ENCODE data around the gene LDB2.

LDB2 gene

DNA sequence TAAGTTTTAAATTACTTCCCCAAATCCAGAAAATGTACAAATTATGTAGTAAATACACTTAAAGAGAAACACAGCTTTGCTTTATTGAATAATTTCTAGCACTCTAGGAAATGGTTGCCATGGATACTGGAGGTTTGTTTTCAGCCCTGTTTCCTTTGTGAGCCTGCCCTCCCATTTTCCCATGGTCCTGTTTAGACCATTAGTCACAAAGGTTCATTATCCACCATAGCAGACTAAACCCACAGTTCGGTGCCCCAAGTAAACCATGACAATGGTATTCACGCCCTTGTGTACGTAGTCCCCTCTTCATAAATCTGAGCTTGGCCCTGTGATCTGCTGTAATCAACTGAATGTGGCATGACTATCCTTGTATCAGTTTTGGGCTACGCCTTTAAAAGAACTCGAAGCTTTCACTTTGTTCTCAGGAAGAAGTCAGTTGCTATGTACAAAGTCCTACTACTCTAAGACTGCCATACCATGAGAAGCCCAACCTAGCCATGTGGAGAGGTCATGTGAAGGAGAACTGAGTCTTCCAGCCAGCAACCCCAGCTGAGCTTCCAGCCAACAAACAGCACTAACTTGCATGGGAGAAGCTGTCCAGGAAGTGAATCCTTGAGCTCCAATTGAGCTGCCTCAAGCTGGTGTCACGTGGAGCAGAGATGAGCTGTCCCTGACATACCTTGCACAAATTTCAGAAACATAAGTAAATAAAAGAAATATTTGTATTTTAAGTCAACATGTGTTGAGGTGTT is 300.4 kb downstream of the LDB2 start:
- no peak overlapping the region for H3K27ac ChIP-seq (ENCODE audit: low read length)
- H3K9me3 ChIP-seq (ENCODE audit: insufficient read depth, low read depth, low read length) = no peaks in the 10 kb centered on the region

DNA sequence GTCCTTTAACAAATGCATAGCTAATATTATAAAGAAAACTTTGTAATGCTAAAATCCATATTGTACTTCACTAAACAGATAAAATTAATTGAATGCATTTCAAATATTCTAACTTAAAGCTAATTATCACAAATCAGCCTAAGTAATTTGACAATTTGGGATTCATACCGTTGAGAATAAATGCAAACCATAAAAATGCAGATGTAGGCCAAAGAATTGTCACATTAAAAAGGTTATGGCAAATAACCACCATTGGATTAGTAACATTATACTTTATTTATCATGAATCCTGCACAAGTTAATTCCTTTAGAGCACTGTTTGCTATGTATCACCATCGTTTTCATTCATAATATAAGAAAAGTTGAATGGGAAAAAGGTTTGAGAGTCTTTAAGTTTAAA is 301.0 kb downstream of the LDB2 start:
- no peak overlapping the region for H3K9ac ChIP-seq (ENCODE audit: low read depth, low read length)
- no peaks in the 10 kb centered on the region for H3K27me3 ChIP-seq (ENCODE audit: insufficient read depth, low read length)
- H3K9me3 ChIP-seq (ENCODE audit: insufficient read depth, low read depth, low read length) = no peaks in the 10 kb centered on the region
- H3K4me1 ChIP-seq (ENCODE audit: insufficient read depth, low read length) = peaks cover 11% of the 10 kb centered on the region; the same call in 1 of the 2 replicates
- no peaks in the 10 kb centered on the region for H3K36me3 ChIP-seq (ENCODE audit: insufficient read depth, low read depth, low read length)
- no peak overlapping the region for H3K4me3 ChIP-seq (ENCODE audit: low read length)
- H3K27ac ChIP-seq (ENCODE audit: low read length) = no peak overlapping the region

More for the DNA sequence above, 300.4 kb downstream of the LDB2 start:
- Histone ChIP-seq H3K27me3 (ENCODE audit: insufficient read depth, low read length) (no peaks in the 10 kb centered on the region), H3K36me3 (ENCODE audit: insufficient read depth, low read depth, low read length) (no peaks in the 10 kb centered on the region), H3K9ac (ENCODE audit: low read depth, low read length) (no peak overlapping the region), H3K4me1 (ENCODE audit: insufficient read depth, low read length) (peaks cover 11% of the 10 kb centered on the region; the same call in 1 of the 2 replicates), H3K4me3 (ENCODE audit: low read length) (no peak overlapping the region)

DNA sequence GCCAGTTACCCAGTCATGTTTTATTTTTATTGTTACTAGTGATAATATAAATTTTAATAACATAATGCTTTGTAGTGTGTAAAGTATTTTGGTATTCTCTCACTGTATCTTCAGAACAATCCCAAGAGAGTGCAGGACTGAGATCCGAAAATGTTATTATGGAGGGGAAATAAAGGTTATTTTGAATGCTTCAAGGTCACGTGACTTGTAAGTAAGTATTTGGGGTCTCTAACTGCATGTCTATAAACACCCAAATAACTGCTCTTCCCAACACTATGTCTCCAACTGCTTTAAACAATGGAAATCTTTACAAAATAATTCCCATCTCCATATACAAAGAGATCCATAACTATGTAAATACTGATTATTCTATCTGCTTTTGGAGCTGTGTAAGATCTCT is 302.2 kb downstream of the LDB2 start:
- Histone ChIP-seq H3K9me3 (ENCODE audit: insufficient read depth, low read depth, low read length) (no peaks in the 10 kb centered on the region), H3K4me1 (ENCODE audit: insufficient read depth, low read length) (peaks cover 16% of the 10 kb centered on the region), H3K4me3 (ENCODE audit: low read length) (no peak overlapping the region), H3K27me3 (ENCODE audit: insufficient read depth, low read length) (no peaks in the 10 kb centered on the region), H3K27ac (ENCODE audit: low read length) (no peak overlapping the region), H3K36me3 (ENCODE audit: insufficient read depth, low read depth, low read length) (no peaks in the 10 kb centered on the region), H3K9ac (ENCODE audit: low read depth, low read length) (no peak overlapping the region)

DNA sequence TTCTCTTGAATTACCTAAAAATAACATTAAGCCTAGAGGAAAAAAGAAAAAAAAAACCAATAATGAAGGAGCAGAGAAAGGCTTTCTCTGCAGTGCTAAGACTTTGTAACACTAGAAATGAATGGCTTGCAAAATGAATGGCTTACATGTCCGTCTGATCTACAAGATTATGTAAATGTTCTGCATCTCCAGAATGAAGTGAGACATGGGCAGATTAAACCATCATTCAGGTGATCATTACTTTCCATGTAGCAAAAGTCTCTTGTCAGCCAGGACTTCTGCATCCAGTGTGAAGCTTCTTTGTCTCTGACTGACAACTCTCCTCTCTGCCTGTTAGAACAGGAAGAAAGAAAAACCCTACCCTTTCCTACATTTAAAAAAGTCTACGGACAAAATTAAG is 304.3 kb downstream of the LDB2 start:
- Histone ChIP-seq H3K4me3 (ENCODE audit: low read length) (no peak overlapping the region), H3K27ac (ENCODE audit: low read length) (no peak overlapping the region), H3K9ac (ENCODE audit: low read depth, low read length) (no peak overlapping the region), H3K9me3 (ENCODE audit: insufficient read depth, low read depth, low read length) (no peaks in the 10 kb centered on the region), H3K27me3 (ENCODE audit: insufficient read depth, low read length) (no peaks in the 10 kb centered on the region), H3K36me3 (ENCODE audit: insufficient read depth, low read depth, low read length) (no peaks in the 10 kb centered on the region), H3K4me1 (ENCODE audit: insufficient read depth, low read length) (peaks cover 16% of the 10 kb centered on the region)

DNA sequence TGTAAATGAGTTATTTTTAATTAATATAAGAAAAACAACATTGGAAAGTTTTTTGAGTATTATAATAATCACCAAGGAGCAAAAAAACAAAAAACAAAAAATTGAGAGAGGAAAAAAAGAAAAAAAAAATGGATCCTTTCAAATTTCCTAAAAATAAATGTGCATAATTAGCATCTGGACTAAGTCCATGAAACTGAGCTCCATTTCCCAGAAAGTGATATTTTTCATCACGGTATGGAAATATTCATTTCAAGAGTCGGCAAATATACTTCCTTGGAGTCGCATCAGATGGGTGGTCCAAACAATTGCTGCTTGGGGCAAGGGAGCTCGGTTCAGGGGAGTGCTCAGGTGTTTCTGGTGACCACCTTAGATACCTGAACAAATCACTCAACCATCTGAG is 305.1 kb downstream of the LDB2 start:
- H3K4me3 ChIP-seq (ENCODE audit: low read length) = no peak overlapping the region

DNA sequence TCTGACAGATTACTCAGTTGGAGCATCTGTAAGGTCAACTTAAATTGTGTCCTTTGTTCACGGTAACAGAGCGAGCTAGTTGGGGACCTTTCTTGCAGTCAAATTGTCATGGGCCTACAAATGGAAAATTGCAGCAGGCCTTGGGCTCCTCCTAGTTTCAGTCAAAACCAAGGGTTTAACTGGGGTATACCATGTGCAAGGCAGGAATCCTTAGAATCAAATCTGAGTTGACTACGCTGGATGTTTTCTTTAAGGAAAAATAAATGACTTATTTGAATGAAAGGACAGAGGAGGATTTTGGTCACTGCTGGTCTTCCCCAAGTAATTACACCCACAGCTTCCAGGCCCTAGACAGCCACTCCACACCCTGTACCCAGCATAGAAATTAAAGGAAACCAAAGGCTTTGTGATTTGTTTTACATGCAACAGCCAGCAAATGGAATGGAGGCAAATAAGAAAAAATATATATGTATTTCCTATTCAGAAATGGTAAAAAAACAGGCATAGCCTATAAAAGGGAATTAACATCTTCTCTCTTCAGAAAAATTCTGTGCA is 307.1 kb downstream of the LDB2 start:
- Histone ChIP-seq H3K27me3 (ENCODE audit: insufficient read depth, low read length) (no peaks in the 10 kb centered on the region), H3K27ac (ENCODE audit: low read length) (no peak overlapping the region), H3K9ac (ENCODE audit: low read depth, low read length) (no peak overlapping the region), H3K36me3 (ENCODE audit: insufficient read depth, low read depth, low read length) (peaks cover 4% of the 10 kb centered on the region; the same call in 1 of the 2 replicates), H3K9me3 (ENCODE audit: insufficient read depth, low read depth, low read length) (no peaks in the 10 kb centered on the region), H3K4me3 (ENCODE audit: low read length) (no peak overlapping the region), H3K4me1 (ENCODE audit: insufficient read depth, low read length) (peaks cover 10% of the 10 kb centered on the region)

More for the DNA sequence above, 305.1 kb downstream of the LDB2 start:
- Histone ChIP-seq H3K4me1 (ENCODE audit: insufficient read depth, low read length) (peaks cover 16% of the 10 kb centered on the region), H3K9me3 (ENCODE audit: insufficient read depth, low read depth, low read length) (no peaks in the 10 kb centered on the region), H3K27me3 (ENCODE audit: insufficient read depth, low read length) (no peaks in the 10 kb centered on the region), H3K27ac (ENCODE audit: low read length) (no peak overlapping the region), H3K9ac (ENCODE audit: low read depth, low read length) (no peak overlapping the region), H3K36me3 (ENCODE audit: insufficient read depth, low read depth, low read length) (no peaks in the 10 kb centered on the region)

DNA sequence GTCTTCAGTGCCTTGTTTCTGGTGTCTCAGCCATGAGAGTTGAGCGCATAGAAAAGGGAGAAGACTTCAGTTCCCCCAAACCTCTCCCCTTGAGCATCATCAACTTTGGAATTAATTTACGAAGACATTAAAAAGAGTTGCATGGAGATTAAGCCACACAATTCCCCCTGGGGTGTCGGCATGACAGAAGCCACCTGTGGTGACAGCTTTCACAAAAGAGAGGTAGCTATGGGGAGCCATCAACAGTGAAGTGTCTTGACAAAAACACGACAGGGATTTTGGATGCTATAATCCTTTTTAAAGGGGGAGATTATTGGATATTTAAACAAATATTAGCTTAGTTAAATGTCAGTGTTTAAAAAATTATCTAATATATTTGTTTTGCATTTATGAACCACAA is 307.6 kb downstream of the LDB2 start:
- H3K27ac ChIP-seq (ENCODE audit: low read length) = no peak overlapping the region
- H3K36me3 ChIP-seq (ENCODE audit: insufficient read depth, low read depth, low read length) = peaks cover 4% of the 10 kb centered on the region; the same call in 1 of the 2 replicates
- H3K9ac ChIP-seq (ENCODE audit: low read depth, low read length) = no peak overlapping the region
- H3K4me1 ChIP-seq (ENCODE audit: insufficient read depth, low read length) = peaks cover 10% of the 10 kb centered on the region
- no peak overlapping the region for H3K4me3 ChIP-seq (ENCODE audit: low read length)
- no peaks in the 10 kb centered on the region for H3K27me3 ChIP-seq (ENCODE audit: insufficient read depth, low read length)
- no peaks in the 10 kb centered on the region for H3K9me3 ChIP-seq (ENCODE audit: insufficient read depth, low read depth, low read length)

DNA sequence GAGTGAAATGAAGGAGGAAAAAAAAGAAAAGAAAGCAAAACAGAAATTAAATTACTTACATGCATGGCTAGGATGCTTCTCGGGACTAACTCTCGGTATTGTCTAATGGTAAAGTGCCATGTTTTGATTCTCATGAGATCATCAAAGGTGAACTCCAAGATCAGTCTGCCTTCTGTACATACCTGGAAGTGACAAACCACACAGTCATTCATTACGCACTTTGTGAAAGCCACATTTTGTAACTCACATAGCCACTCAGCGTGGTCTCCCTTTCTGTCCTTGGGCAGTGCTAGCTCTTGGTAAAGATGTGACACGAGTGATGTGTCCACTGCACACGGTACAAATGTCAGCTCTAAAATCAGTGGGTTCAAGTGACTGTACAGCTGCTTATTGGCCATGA is 309.8 kb downstream of the LDB2 start:
- no peaks in the 10 kb centered on the region for H3K27me3 ChIP-seq (ENCODE audit: insufficient read depth, low read length)
- peaks cover 10% of the 10 kb centered on the region for H3K4me1 ChIP-seq (ENCODE audit: insufficient read depth, low read length)
- H3K4me3 ChIP-seq (ENCODE audit: low read length) = no peak overlapping the region
- H3K9me3 ChIP-seq (ENCODE audit: insufficient read depth, low read depth, low read length) = no peaks in the 10 kb centered on the region
- peaks cover 4% of the 10 kb centered on the region; the same call in 1 of the 2 replicates for H3K36me3 ChIP-seq (ENCODE audit: insufficient read depth, low read depth, low read length)
- no peak overlapping the region for H3K9ac ChIP-seq (ENCODE audit: low read depth, low read length)
- H3K27ac ChIP-seq (ENCODE audit: low read length) = no peak overlapping the region

DNA sequence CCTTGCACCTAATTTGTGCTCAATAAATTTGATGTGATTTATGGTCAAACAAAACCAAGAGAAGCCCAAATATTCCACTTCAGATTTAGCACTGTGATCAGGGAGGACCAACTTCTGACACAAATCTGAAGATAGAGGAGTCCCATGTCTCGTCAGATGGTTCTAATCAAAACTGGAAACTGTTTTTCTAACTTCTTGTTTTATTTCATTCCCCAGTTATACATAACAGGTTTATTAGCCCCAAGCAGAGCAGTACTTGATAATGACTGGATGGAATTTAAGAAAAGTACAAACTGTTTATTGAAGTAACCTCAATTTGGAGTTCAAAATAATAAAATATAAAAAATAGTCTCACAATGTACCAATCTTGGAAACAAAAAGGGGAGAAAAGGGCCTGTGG is 310.3 kb downstream of the LDB2 start:
- H3K9ac ChIP-seq (ENCODE audit: low read depth, low read length) = no peak overlapping the region
- H3K27me3 ChIP-seq (ENCODE audit: insufficient read depth, low read length) = no peaks in the 10 kb centered on the region
- H3K4me3 ChIP-seq (ENCODE audit: low read length) = no peak overlapping the region
- H3K27ac ChIP-seq (ENCODE audit: low read length) = no peak overlapping the region
- H3K36me3 ChIP-seq (ENCODE audit: insufficient read depth, low read depth, low read length) = peaks cover 4% of the 10 kb centered on the region; the same call in 1 of the 2 replicates
- peaks cover 10% of the 10 kb centered on the region for H3K4me1 ChIP-seq (ENCODE audit: insufficient read depth, low read length)
- no peaks in the 10 kb centered on the region for H3K9me3 ChIP-seq (ENCODE audit: insufficient read depth, low read depth, low read length)

DNA sequence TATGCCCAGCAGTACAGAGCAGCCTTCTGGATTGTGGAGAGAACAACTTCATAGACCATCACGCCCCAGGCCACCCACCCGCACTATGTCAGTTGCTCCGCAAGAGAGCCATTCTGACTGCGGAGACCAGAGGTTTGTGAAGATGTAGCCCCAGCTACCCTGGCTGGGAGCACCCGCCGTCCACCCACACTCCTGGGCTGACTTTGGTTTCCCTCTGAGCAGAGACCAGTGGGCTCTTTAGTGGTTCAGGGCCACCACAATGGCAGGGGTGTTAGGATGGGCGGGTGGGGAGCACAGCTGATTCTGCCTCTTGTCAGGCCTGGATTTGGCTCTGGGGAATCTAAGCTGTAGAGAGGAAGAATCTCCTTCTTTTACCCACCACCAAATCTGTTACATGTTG is 313.4 kb downstream of the LDB2 start:
- Histone ChIP-seq H3K9me3 (ENCODE audit: insufficient read depth, low read depth, low read length) (no peaks in the 10 kb centered on the region), H3K4me1 (ENCODE audit: insufficient read depth, low read length) (no peaks in the 10 kb centered on the region), H3K36me3 (ENCODE audit: insufficient read depth, low read depth, low read length) (peaks cover 4% of the 10 kb centered on the region; the same call in 1 of the 2 replicates)

DNA sequence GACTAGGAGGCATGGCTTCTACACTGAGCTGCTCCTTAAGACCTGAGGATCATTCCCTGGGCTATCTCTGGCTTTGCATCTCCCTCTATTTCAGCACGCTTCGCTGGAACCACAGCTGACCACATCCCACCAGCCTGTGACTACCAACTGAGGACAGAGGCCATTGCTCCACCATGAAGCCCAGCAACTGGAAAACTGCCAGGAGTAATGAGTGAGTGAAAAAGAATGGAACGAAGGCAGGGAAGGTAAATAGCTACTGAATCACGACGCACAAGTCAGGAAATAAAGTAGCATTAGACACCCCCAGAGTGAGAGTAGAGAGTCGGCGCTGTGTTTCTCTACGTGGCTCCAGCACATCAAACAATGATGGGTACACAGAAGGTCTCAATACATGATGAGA is 314.7 kb downstream of the LDB2 start:
- Histone ChIP-seq H3K9me3 (ENCODE audit: insufficient read depth, low read depth, low read length) (no peaks in the 10 kb centered on the region), H3K4me3 (ENCODE audit: low read length) (no peak overlapping the region), H3K27me3 (ENCODE audit: insufficient read depth, low read length) (no peaks in the 10 kb centered on the region), H3K36me3 (ENCODE audit: insufficient read depth, low read depth, low read length) (peaks cover 10% of the 10 kb centered on the region; the same call in 1 of the 2 replicates), H3K9ac (ENCODE audit: low read depth, low read length) (no peak overlapping the region), H3K4me1 (ENCODE audit: insufficient read depth, low read length) (no peaks in the 10 kb centered on the region), H3K27ac (ENCODE audit: low read length) (no peak overlapping the region)

More for the DNA sequence above, 313.4 kb downstream of the LDB2 start:
- no peak overlapping the region for H3K4me3 ChIP-seq (ENCODE audit: low read length)
- H3K9ac ChIP-seq (ENCODE audit: low read depth, low read length) = no peak overlapping the region
- no peak overlapping the region for H3K27ac ChIP-seq (ENCODE audit: low read length)
- no peaks in the 10 kb centered on the region for H3K27me3 ChIP-seq (ENCODE audit: insufficient read depth, low read length)

DNA sequence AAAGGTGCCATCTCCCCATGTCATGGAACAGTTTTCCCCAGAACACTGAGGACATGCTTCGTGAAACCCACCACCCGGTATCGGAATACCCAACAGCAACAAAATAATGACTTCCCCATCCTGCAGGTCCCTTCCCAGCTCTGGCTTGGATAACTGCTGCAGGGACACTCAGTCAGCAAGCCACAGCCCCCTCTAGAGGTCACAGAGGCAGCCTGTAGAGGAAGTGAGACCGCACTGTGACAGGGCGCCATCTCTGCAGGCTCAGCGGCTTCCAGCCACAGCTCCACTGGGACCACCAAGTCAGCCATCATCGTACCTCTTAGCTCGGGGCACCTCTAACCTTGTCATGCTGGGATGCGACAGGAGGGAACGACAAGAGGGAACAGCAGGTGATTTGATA is 315.9 kb downstream of the LDB2 start:
- no peak overlapping the region for H3K4me3 ChIP-seq (ENCODE audit: low read length)
- H3K9me3 ChIP-seq (ENCODE audit: insufficient read depth, low read depth, low read length) = no peaks in the 10 kb centered on the region
- no peaks in the 10 kb centered on the region for H3K27me3 ChIP-seq (ENCODE audit: insufficient read depth, low read length)
- H3K27ac ChIP-seq (ENCODE audit: low read length) = no peak overlapping the region
- H3K36me3 ChIP-seq (ENCODE audit: insufficient read depth, low read depth, low read length) = peaks cover 10% of the 10 kb centered on the region; the same call in 1 of the 2 replicates
- no peak overlapping the region for H3K9ac ChIP-seq (ENCODE audit: low read depth, low read length)
- H3K4me1 ChIP-seq (ENCODE audit: insufficient read depth, low read length) = no peaks in the 10 kb centered on the region

Measured in iPS-20b (cell line).